ENCODE results near the gene SEMA7A. TPM values are rescaled to one million over a fixed set of nuclear protein-coding genes. Genes with fewer than 3 reads are reported as not detected.
A peak's percentile ranks its signal among the peaks of the same experiment; 100 is the strongest.

The SEMA7A gene
- total and polyA plus RNA-seq, 9 of the 15 experiments (the other 6 are each of a cell fraction or from before 2014, with no cell fraction given), result 0.04 to 8.2 (median 5.4) TPM; not detected in 1

DNA sequence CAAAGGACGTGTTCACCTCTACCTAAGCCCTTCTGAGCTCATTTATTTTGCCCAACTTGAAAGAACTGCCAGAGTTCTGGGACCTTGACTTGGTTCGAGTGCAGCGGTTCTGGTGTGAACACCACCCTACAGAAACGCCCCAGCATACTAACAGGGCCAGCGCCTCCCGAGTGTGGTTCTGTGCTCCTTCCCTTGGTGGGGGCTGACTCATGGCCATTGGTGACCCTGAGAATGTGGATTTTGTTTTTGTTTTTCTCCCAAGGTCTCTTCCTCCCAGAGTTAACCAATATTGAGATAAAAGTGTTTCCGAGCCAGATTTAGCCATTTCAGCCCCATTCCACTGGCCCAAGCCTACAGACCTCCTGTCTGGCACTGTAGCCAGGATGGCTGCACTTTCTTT lies 27.9 kb downstream of the SEMA7A start:
- H4K20me1 ChIP-seq (replicated peaks; ENCODE audit: control insufficient read depth, insufficient read depth, low read length), result no peaks in the 10 kb centered on the region
- H3K9me1 ChIP-seq (ENCODE audit: control insufficient read depth, insufficient read depth, low read length), result no peaks in the 10 kb centered on the region
- intact Hi-C loops (cut with micrococcal nuclease) (no loop called here), in situ Hi-C loops (cut with MboI) (no loop called here)
- no peak for ATAC-seq
- ChIA-PET CTCF (ENCODE audit: low intra/inter-chr PET ratio) (no interaction called here), POLR2A (interaction anchor here (0.5 to 2.3 kb wide), 7 partner anchors 10 to 379 kb away, joined by 3 to 9 read pairs (median 3); no protein-coding TSS in a partner anchor)
- H3K36me3 ChIP-seq (ENCODE audit: control insufficient read depth, insufficient read depth, low read length), result peaks cover 10% of the 10 kb centered on the region; the same call in 1 of the 3 replicates
- H2AFZ ChIP-seq (ENCODE audit: low read depth, low read length), result peak overlapping the region; percentile 38; the same call in 1 of the 2 replicates
- H3K27ac ChIP-seq (ENCODE audit: extremely low read depth, low read depth, low read length), result no peak overlapping the region
- H3K4me1 ChIP-seq (replicated peaks in 1 of 2; ENCODE audit: control insufficient read depth in 2 of 2, insufficient read depth in 2 of 2, low read length in 2 of 2), result peaks cover 52 to 65% of the 10 kb centered on the region in 2 experiments
- no peak overlapping the region; a peak in 1 of 4 replicates for H3K9ac ChIP-seq (ENCODE audit: insufficient read depth in 1 of 2, low read depth in 2 of 2, low read length in 2 of 2)
- BruUV-seq (replicated peaks), result no TSS peak
- no peak for TF ChIP-seq KDM5B (IDR thresholded peaks at IDR 0.05; ENCODE audit: insufficient replicate concordance, low read depth, low read length)
- TF ChIP-seq, protein P1, sequence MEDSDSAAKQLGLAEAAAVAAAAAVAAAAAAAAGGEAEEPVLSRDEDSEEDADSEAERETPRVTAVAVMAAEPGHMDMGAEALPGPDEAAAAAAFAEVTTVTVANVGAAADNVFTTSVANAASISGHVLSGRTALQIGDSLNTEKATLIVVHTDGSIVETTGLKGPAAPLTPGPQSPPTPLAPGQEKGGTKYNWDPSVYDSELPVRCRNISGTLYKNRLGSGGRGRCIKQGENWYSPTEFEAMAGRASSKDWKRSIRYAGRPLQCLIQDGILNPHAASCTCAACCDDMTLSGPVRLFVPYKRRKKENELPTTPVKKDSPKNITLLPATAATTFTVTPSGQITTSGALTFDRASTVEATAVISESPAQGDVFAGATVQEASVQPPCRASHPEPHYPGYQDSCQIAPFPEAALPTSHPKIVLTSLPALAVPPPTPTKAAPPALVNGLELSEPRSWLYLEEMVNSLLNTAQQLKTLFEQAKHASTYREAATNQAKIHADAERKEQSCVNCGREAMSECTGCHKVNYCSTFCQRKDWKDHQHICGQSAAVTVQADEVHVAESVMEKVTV (CRISPR knock-in tag; IDR thresholded peaks at IDR 0.05), result no peak
- peak; percentile 10 for TF ChIP-seq WHSC1 (IDR thresholded peaks at IDR 0.05; ENCODE audit: low read length)
- TF ChIP-seq, protein P2, sequence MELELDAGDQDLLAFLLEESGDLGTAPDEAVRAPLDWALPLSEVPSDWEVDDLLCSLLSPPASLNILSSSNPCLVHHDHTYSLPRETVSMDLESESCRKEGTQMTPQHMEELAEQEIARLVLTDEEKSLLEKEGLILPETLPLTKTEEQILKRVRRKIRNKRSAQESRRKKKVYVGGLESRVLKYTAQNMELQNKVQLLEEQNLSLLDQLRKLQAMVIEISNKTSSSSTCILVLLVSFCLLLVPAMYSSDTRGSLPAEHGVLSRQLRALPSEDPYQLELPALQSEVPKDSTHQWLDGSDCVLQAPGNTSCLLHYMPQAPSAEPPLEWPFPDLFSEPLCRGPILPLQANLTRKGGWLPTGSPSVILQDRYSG (tag; conservative IDR thresholded peaks at IDR 0.05; ENCODE audit: low read depth), result no peak
- TF ChIP-seq, protein P3, sequence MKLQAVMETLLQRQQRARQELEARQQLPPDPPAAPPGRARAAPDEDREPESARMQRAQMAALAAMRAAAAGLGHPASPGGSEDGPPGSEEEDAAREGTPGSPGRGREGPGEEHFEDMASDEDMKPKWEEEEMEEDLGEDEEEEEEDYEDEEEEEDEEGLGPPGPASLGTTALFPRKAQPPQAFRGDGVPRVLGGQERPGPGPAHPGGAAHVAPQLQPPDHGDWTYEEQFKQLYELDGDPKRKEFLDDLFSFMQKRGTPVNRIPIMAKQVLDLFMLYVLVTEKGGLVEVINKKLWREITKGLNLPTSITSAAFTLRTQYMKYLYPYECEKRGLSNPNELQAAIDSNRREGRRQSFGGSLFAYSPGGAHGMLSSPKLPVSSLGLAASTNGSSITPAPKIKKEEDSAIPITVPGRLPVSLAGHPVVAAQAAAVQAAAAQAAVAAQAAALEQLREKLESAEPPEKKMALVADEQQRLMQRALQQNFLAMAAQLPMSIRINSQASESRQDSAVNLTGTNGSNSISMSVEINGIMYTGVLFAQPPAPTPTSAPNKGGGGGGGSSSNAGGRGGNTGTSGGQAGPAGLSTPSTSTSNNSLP (IDR thresholded peaks at IDR 0.05; ENCODE audit: borderline replicate concordance, low read depth, low read length), result no peak
- TF ChIP-seq TCF7L2 (IDR thresholded peaks at IDR 0.05; ENCODE audit: low read depth, low read length), result no peak
- TF ChIP-seq RBM22 (IDR thresholded peaks at IDR 0.05; ENCODE audit: low read depth, low read length, poor library complexity, severe bottlenecking), result no peak
- TF ChIP-seq GABPB2 (CRISPR knock-in tag; conservative IDR thresholded peaks at IDR 0.05), result no peak
- no peak for TF ChIP-seq TGIF2 (CRISPR knock-in tag; IDR thresholded peaks at IDR 0.05)
- no peaks in the 10 kb centered on the region for H3K79me2 ChIP-seq (ENCODE audit: control insufficient read depth, insufficient read depth, low read length)
- no peaks in the 10 kb centered on the region for H3K27me3 ChIP-seq (ENCODE audit: control insufficient read depth in 2 of 2, insufficient read depth in 2 of 2, low read length in 2 of 2)
- no peaks in the 10 kb centered on the region for H3K9me3 ChIP-seq (replicated peaks; ENCODE audit: control insufficient read depth, insufficient read depth, low read depth, low read length)
- FAIRE-seq, result no peak
- DNase-seq (ENCODE audit: extremely low read depth in 1 of 4, low spot score in 3 of 4), result no peak
- no peak overlapping the region for H3K4me2 ChIP-seq (ENCODE audit: insufficient read depth, low read length)
- WGBS (ENCODE audit: insufficient coverage, low coverage, missing lambda C conversion rate), result 42% methylated on average over 7 of the region's 7 CpGs
- H3K4me3 ChIP-seq, result no peak overlapping the region

All from K562 (cell line).